Suprapubic skin (tissue), 4 donors: ENCODE results near the gene TSPAN18. TPM values are rescaled to one million over a fixed set of nuclear protein-coding genes. Genes with fewer than 3 reads are reported as not detected.
A peak's percentile ranks its signal among the peaks of the same experiment; 100 is the strongest.

Source experiments
- DNase-seq, 2 donors: peaks; one replicate each; pipeline ENCODE4 v3.0.0-alpha.2; 2019; ENCODE audit warnings: low spot score in 2 of 2
- H3K27ac ChIP-seq: fragments of 200-600 bp; sonication (generic); one replicate; pipeline ENCODE4 v1.5.1; 2019
- H3K27me3 ChIP-seq: fragments of 200-600 bp; sonication (generic); one replicate; pipeline ENCODE4 v1.5.1; 2019
- H3K36me3 ChIP-seq: fragments of 200-600 bp; sonication (generic); one replicate; pipeline ENCODE4 v1.5.1; 2019
- H3K4me1 ChIP-seq: fragments of 200-600 bp; sonication (generic); one replicate; pipeline ENCODE4 v1.5.1; 2019
- H3K4me3 ChIP-seq: fragments of 200-600 bp; sonication (generic); one replicate; pipeline ENCODE4 v1.5.1; 2019; ENCODE audit warnings: mild to moderate bottlenecking
- H3K9me3 ChIP-seq: fragments of 200-600 bp; sonication (generic); one replicate; pipeline ENCODE4 v1.5.1; 2019
- CTCF ChIP-seq, 2 donors: fragments of 200-600 bp in 1 of 2; fragments of 450-650 bp in 1 of 2; sonication (generic) in 1 of 2; IDR thresholded peaks; one replicate each; pipeline ENCODE4 v1.5.1; 2016 to 2019; ENCODE audit warnings: antibody characterized with exemption in 2 of 2, mild to moderate bottlenecking in 1 of 2, moderate library complexity in 1 of 2
- EP300 ChIP-seq: sonication (generic); formaldehyde crosslinking; IDR thresholded peaks from one replicate; pipeline ENCODE4 v1.6.1; 2017; ENCODE audit warnings: antibody characterized with exemption
- POLR2A ChIP-seq, 2 donors: fragments of 450-650 bp; IDR thresholded peaks; one replicate each; pipeline ENCODE4 v1.6.1; 2017; ENCODE audit warnings: antibody characterized with exemption in 2 of 2, mild to moderate bottlenecking in 2 of 2, moderate library complexity in 2 of 2
- POLR2AphosphoS5 ChIP-seq, 3 donors: sonication (generic); formaldehyde crosslinking; IDR thresholded peaks; one replicate each; pipeline ENCODE4 v1.6.1; 2017; ENCODE audit warnings: antibody characterized with exemption in 3 of 3
- WGBS: methylation state at CpG from one replicate; pipeline ENCODE4 v1.1.5; 2018; 5-methylcytosine and 5-hydroxymethylcytosine counted together
- total RNA-seq, 4 donors: library from RNA; depleted of rRNA; stranded (reverse); fragments of >200 nt; gene quantifications; one replicate each; pipeline ENCODE4 v1.1.0, GENCODE V29; 2016

The TSPAN18 gene
- total RNA-seq, 4 donors from 2014 or later, result 1.3 to 5.1 (median 3.9) TPM

DNA sequence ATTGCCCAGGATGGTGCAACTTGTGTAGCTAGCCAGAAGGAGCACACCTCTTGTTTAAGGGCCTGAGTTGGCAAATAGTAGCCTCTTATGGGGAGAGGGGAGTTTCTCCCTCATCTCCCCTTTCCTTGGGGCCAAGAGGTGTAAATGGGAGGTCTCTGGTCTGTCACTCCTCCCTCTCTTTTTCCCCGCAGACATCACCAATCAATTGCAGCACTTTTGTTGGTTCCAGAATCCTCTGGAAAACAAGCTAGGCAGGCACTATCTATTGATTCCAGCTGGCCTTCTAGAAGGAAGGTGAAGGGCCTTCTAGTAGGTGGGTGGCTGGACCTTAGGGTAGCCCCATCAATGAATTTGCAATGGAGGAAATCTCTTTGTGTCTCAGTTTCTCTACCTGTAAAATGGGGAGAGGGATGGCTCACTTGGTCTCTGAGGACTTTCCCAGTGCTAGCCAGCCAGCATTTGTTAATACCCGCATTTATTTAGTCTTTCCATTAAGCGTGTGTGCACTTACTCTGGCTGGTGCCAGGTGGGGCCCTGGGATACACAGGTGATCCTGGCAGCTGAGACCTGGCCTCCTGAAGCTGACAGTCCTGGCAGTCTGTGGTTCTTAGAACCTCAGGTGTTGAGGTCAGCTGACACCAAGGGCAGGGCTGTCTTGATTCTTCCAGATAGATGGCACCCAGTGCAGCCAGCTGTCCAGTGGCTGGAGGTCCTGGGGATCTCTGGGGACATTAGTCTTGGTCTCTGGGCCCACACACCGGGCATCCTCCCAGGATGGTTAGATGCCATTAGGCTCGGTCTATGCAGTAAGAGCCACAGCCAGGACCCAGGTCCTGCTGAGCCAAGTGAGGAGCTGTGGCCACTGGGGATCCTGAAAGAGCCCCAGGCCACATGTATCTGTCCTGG is 51.7 kb downstream of the TSPAN18 start:
- no peaks in the 10 kb centered on the region for H3K36me3 ChIP-seq
- peak in 1 of 2 donors; percentile 47 for DNase-seq
- no peaks in the 10 kb centered on the region for H3K9me3 ChIP-seq
- WGBS, result 100% methylated on average over 3 of the region's 5 CpGs
- H3K4me3 ChIP-seq, result no peak overlapping the region
- peaks cover 18% of the 10 kb centered on the region for H3K4me1 ChIP-seq
- H3K27ac ChIP-seq, result no peak overlapping the region
- H3K27me3 ChIP-seq, result peaks cover 3% of the 10 kb centered on the region
- no peak for TF ChIP-seq CTCF (IDR thresholded peaks at IDR 0.05)
- no peak for TF ChIP-seq POLR2AphosphoS5 (IDR thresholded peaks at IDR 0.05)
- no peak for TF ChIP-seq EP300
- no peak for TF ChIP-seq POLR2A (IDR thresholded peaks at IDR 0.05)

GRCh38 chr11:44779736-44780520 is 53.2 kb downstream of the TSPAN18 start:
- WGBS, result 90% methylated on average over 10 of the region's 10 CpGs
- H3K27ac ChIP-seq, result no peak overlapping the region
- no peak for TF ChIP-seq CTCF (IDR thresholded peaks at IDR 0.05)
- TF ChIP-seq POLR2A (IDR thresholded peaks at IDR 0.05), result no peak
- TF ChIP-seq POLR2AphosphoS5 (IDR thresholded peaks at IDR 0.05), result no peak
- no peak for TF ChIP-seq EP300
- no peaks in the 10 kb centered on the region for H3K36me3 ChIP-seq
- H3K4me3 ChIP-seq, result no peak overlapping the region
- no peaks in the 10 kb centered on the region for H3K9me3 ChIP-seq
- peaks cover 5% of the 10 kb centered on the region for H3K4me1 ChIP-seq
- H3K27me3 ChIP-seq, result no peaks in the 10 kb centered on the region
- DNase-seq, result peak in 1 of 2 donors; percentile 41

DNA sequence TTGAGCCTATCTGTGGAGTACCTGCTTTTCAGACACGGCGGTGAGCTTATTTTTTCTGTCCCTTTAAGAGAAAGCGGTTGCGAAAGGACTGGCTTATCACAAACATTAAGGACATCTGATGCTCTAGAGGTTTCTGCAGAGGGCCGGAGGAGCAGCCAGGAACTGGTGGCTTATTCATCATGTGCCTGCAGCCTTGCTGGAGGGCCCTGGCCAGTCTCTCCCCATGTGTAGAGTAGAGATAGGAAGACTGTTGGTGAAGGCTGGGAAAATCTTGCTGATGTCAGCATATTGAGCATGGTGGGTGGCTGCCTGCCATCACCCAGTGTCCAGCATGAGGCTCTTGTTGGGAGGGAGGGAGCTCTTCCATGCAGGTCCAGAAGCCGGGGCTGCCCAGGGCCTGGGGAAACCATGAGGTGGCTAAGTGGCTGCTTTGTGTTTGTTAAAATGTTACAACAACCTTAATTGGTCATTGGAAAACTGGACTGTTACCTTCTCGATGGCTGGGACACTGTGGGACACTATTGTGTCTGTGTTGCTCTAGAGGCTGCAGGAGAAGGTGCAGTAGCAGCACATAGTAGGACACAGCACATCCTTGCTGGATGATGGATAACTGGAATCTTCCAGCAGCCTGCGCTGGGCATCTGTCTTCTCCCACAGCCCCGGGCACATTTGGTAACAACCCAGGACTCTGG is 54.3 kb downstream of the TSPAN18 start:
- H3K4me1 ChIP-seq, result peaks cover 5% of the 10 kb centered on the region
- H3K27ac ChIP-seq, result no peak overlapping the region
- TF ChIP-seq POLR2A (IDR thresholded peaks at IDR 0.05) (no peak), POLR2AphosphoS5 (IDR thresholded peaks at IDR 0.05) (no peak)
- no peak overlapping the region for H3K4me3 ChIP-seq
- H3K27me3 ChIP-seq, result no peaks in the 10 kb centered on the region
- no peaks in the 10 kb centered on the region for H3K9me3 ChIP-seq
- peak; percentile 33 to 58 for DNase-seq
- no peaks in the 10 kb centered on the region for H3K36me3 ChIP-seq
- 70% methylated on average over 9 of the region's 9 CpGs for WGBS

DNA sequence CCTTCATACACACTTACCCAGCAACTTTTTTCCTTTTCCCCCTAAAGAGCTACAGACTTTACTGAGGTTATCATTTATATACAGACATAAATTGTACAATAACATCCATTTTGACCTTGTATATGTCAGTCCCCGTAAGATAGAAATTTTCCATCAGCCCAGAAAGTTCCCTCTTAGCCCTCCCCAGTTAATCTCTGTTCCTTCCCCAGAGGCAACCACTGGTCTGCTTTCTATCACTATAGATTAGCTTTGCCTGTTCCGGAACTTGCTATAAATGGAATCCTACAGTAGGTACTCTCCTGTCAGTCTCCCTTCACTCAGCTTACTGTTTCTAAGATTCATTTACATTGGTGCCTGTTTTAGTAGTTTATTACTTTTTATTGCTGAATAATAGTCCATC is 54.9 kb downstream of the TSPAN18 start:
- H3K9me3 ChIP-seq, result no peaks in the 10 kb centered on the region
- H3K27ac ChIP-seq, result no peak overlapping the region
- no peaks in the 10 kb centered on the region for H3K36me3 ChIP-seq
- TF ChIP-seq POLR2A (IDR thresholded peaks at IDR 0.05), result no peak
- no peak for TF ChIP-seq POLR2AphosphoS5 (IDR thresholded peaks at IDR 0.05)
- TF ChIP-seq EP300, result no peak
- TF ChIP-seq CTCF (IDR thresholded peaks at IDR 0.05), result no peak
- no peak for DNase-seq
- H3K4me1 ChIP-seq, result peaks cover 5% of the 10 kb centered on the region
- no peak overlapping the region for H3K4me3 ChIP-seq
- no peaks in the 10 kb centered on the region for H3K27me3 ChIP-seq
- 91% methylated on average over 2 of the region's 2 CpGs for WGBS

- no peak for DNase-seq
- WGBS, result 81% methylated on average over 4 of the region's 4 CpGs
- H3K4me3 ChIP-seq, result no peak overlapping the region
- no peak for TF ChIP-seq POLR2A (IDR thresholded peaks at IDR 0.05)
- TF ChIP-seq CTCF (IDR thresholded peaks at IDR 0.05), result no peak
- TF ChIP-seq EP300, result no peak
- TF ChIP-seq POLR2AphosphoS5 (IDR thresholded peaks at IDR 0.05), result no peak
- no peaks in the 10 kb centered on the region for H3K9me3 ChIP-seq
- no peaks in the 10 kb centered on the region for H3K27me3 ChIP-seq
- no peaks in the 10 kb centered on the region for H3K36me3 ChIP-seq
- no peak overlapping the region for H3K27ac ChIP-seq
- H3K4me1 ChIP-seq, result peaks cover 5% of the 10 kb centered on the region
Observed at GRCh38 chr11:44782478-44782877, 55.7 kb downstream of the TSPAN18 start.
